ENCODE measurements around the gene NKX2-1.

Gene NKX2-1

GRCh38 chr14:36517242-36518030 is 2.6 kb downstream of the NKX2-1 start:
- no peak for DNase-seq (ENCODE audit: low spot score)

DNA sequence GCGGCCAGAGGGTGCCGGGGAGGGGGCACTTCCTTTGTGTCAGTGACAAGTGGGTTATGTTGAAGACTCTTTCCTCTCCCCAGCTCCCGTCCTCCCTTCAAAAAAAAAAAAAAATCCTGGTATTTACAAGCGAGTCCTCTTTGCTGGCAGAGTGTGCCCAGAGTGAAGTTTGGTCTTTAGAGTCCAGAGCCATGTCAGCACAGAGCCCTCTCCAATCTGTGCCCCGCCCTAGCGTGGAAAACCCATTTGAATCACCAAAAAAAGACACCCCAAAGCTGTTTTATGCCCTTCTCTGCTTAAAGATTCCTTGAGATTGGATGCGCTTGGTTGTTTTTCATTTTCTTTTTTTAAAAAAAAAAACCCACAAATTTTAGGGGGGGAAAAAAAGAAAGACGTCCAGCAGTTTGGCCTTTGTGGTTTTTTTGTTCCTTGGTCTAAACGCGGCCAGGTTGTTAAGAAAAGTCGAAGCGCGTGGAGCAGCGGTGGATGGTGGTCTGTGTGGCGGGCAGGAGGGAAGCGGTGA is 3.3 kb downstream of the NKX2-1 start:
- DNase-seq (ENCODE audit: low spot score), result no peak

- DNase-seq (ENCODE audit: low spot score), result no peak
Observed at GRCh38 chr14:36515896-36516718, 3.9 kb downstream of the NKX2-1 start.

DNA sequence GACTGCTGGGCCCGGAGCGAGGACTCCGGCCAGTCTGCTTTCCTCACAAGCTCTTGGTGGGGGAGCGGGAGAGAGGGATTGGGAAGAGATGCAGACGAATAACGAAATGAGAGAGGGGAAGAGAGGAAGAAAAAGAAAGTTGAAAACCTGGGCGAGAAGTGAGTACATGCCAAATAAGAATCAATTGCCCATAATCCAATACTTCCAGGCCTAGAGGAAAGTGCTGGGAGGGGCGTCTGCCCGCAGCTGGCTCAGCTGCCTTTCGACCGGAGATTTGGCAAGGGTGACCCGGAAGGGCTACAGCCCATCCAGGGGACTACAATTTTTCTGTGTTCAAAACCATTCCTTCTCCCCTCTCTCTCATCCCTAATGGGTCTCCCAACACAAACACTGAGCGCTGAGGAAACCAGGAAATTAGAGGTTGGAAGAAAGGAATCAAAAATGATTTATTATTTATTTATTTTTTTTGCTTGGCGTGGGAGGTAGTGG is 4.9 kb downstream of the NKX2-1 start:
- DNase-seq (ENCODE audit: low spot score), result no peak

DNA sequence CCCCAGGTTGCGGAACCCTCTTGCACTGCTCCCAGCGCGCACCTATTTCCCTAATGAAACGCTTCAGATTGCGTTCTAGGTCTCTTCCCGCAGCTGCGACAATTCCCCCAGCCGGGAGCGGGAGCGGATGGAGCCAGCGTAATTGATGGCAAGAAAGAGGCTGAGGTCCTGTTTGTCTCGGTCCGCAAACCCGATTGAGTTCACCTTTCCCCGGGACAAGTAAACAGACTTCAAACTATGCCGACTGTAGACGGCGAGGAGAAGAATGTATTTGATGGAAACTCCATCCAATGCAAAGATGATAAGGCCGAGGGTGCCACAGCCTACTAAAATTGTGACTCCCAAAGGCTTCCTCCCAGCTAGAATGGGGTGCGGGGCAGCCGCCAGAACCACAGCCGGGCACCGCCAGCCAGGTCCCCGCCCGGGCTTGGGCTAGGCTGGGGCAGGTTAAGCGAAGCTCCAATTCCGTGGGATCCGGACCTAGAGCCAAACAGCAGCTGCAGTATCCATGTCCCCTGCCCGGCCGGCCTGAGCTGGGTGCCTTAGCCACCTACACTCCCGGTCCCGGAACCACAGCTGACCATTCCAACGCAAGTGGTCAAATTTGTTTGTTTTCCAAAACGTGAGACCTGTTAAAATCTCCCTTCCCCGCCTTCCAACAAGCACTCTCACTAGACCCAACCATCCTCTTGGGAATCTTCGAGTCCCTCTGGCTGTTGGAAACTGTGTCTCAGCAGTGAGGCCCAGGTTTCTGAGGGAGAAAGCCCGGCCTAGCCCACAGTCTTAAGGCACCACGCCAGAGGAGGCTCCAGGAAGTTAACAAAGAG is 5.5 kb downstream of the NKX2-1 start:
- no peak for DNase-seq (ENCODE audit: low spot score)

- no peak for DNase-seq (ENCODE audit: low spot score)
Observed at GRCh38 chr14:36513451-36514277, 6.4 kb downstream of the NKX2-1 start.

DNA sequence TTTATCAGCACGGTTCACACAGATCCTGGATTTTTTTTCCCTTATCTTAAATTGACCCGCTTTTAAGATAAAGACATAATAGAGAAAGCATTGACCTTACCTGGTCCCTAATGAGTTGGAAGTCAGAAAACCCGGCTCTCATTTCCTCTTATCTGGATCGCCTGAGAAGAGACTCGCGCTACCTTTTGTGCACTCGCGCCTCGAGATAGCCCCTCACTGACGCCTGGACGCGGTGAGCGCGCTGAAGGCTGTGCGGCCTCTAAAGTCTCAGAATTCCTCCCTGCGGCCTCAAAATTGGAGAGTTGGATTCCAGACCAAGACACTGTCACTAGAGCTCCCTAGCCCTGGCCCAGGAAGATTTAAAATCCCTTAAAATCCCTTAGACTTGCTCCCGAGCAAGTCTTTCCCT is 7.0 kb downstream of the NKX2-1 start:
- DNase-seq (ENCODE audit: low spot score), result no peak

DNA sequence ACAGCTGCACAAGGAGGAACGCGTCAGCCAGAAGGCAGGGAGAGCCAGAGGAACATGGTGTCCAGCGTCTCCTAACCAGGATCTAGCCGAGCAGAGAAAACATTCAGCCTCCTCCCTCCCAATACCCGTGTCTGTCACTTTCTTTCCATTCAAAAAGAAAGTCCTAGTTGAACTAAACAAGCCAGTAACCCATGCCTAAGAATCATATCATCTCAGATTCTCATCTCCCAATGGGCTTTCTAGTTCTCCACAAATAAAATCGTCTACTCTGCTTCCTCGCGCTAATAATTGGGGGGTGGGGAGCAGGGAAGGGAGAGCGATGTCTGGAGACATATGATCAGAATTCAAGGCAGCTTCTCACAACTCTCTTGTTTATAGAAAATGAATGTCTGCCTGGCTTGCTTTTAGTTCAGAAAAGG is 7.4 kb downstream of the NKX2-1 start:
- no peak for DNase-seq (ENCODE audit: low spot score)

GRCh38 chr14:36511981-36512584 is 7.9 kb downstream of the NKX2-1 start:
- DNase-seq (ENCODE audit: low spot score), result no peak

DNA sequence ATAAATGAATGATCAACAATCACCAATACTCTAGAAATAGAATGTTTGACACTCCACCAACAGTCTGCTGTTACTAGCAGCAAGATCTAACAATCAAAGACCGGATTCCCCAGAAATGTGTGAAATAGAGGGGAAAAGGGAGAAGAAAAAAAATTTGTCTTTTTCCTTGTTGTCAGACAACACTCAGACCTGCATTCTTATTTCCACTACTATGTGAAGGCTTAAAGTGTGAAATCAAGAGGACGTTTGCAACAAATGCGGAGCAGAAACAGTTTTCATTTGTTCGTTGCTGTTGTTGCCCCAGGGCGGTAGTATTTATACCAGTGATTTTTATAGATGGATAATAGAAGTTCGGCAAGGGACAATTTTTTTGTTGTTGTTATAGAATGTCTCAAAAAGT is 9.2 kb downstream of the NKX2-1 start:
- no peak for DNase-seq (ENCODE audit: low spot score)

- DNase-seq (ENCODE audit: low spot score), result no peak
Observed at GRCh38 chr14:36510078-36510799, 9.8 kb downstream of the NKX2-1 start.

GRCh38 chr14:36509069-36509917 is 10.7 kb downstream of the NKX2-1 start:
- no peak for DNase-seq (ENCODE audit: low spot score)

DNA sequence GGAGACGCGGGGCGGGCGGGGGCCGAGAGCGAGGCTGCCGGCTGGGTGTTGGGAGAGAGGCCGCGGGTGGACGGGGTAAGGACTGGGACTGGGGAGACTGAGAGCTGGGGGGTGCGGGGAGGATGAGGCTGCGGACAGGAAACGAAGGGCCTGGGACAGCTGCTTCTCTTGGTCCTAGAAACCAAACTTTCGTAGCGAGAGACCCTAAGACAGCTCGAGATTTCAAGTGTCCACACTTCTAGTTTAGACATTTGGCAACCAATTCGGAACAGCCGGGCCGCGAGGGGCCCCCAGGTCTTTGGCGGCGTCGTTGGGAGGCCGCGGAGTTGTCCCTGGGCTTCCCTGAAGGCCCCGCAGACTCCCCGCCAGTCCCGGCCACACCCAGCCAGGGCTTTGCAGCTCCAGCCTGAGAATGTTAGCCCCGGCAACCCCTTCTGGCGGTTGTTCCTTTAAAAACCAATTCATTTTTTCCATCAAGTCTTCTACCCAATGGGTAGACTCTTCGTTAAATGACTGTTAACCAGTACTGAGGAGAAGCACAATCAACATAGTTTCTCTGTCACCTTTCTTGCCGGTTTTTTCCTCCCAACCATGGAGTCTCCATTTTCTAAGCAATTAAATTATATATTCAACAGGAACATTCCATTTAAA is 11.5 kb downstream of the NKX2-1 start:
- DNase-seq (ENCODE audit: low spot score), result no peak

DNA sequence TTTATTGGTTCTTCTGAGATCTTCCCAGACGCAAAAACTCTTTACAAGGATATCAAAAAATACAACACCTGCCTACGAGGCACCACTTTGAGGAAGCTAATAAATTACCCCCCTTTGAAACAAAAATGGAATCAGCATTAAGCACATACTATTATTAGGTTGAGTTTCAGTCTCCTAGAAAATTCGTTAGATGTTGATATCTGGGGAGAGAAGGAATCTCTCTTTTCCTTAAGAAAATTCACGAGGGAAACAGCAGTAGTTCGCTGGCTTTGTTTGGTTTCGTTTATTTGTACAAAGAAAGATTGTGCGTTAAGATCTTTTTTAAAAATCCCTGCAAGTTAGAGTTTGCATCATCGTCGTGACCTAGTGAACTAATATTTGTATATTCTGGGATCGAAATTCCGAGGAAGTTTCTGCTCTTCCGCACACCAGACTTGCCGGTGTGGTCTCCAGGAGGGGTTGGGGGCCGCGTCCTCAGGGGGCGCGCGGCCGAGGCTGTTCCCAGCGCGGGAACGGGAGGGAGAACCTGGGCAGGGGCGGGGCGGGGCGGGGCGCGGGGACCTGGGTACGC is 12.1 kb downstream of the NKX2-1 start:
- no peak for DNase-seq (ENCODE audit: low spot score)

GRCh38 chr14:36506732-36507614 is 13.1 kb downstream of the NKX2-1 start:
- no peak for DNase-seq (ENCODE audit: low spot score)

DNA sequence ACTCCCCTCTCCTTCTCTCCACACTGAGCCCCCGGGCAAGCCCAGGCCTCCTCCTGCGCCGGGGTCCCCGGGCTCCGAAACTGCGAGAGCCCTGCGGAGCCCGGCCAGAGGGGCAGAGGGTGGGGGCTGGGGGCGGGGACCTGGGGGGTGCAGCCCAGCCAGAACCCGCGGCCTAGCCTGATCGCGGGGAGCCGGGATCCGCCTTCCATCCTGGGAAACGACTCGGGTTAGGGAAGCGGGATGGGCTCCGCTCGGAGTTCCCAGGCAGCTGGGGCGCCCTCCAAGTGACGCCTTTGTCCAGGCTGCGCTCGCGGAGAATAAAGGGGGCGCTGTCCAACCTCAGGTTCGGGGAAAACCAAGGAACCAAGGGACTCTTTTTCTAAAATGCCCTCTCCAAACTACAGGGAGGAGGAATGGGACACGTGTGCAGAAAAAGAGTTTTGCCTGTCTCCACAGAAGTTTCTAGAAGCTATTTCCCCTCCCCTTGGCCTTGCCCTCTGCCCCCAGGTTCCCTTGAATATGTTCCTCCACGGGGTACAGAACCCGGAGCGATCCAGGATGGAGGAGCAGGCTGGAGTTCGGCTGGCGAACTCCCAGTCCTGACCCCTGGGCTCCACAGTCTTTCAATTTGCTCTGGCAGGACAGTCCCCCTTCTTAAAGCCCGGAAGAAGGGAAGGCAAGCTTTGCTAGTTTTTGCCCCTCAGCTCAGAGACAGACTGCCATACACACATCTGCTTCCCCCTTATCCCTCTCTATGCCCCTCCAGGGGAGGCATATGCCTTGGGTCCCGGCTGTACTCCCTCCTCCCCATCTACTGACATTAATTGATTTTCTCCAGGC is 13.9 kb downstream of the NKX2-1 start:
- no peak for DNase-seq (ENCODE audit: low spot score)
